ENCODE measurements around the gene ABCC9.

Gene ABCC9

GRCh38 chr12:21827083-21827482, 114.1 kb downstream of the ABCC9 start:
- H2BK120ac ChIP-seq (ENCODE audit: insufficient read depth, low read length, poor library complexity) = no peak overlapping the region
- no peak overlapping the region for H3K4me3 ChIP-seq (ENCODE audit: low read depth, low read length)
- H3K4ac ChIP-seq (ENCODE audit: low read depth, low read length) = no peak overlapping the region
- H3K79me1 ChIP-seq (ENCODE audit: low read length) = no peaks in the 10 kb centered on the region
- H3K4me2 ChIP-seq (ENCODE audit: low read length) = no peak overlapping the region
- no peaks in the 10 kb centered on the region for H3K36me3 ChIP-seq (ENCODE audit: control insufficient read depth in 1 of 2, insufficient read depth in 2 of 2, low read length in 2 of 2)
- no peaks in the 10 kb centered on the region for H3K9me3 ChIP-seq (ENCODE audit: insufficient read depth, low read depth, low read length)
- H4K12ac ChIP-seq (ENCODE audit: low read depth, low read length) = no peak overlapping the region
- DNase-seq = no peak
- H3K4me1 ChIP-seq (ENCODE audit: control insufficient read depth in 1 of 2, insufficient read depth in 2 of 2, low read length in 2 of 2) = no peaks in the 10 kb centered on the region
- no peaks in the 10 kb centered on the region for H3K27me3 ChIP-seq (ENCODE audit: insufficient read depth, low read length)
- no peaks in the 10 kb centered on the region for H3K79me2 ChIP-seq (ENCODE audit: control insufficient read depth, insufficient read depth, low read length, poor library complexity)
- no peak overlapping the region for H2AK5ac ChIP-seq (ENCODE audit: low read length)
- no peak overlapping the region for H3K14ac ChIP-seq (ENCODE audit: low read length)
- H4K91ac ChIP-seq (ENCODE audit: low read depth, low read length) = no peak overlapping the region
- H2AFZ ChIP-seq (ENCODE audit: insufficient read depth, low read length, poor library complexity) = no peak overlapping the region
- H3K23ac ChIP-seq (ENCODE audit: low read length) = no peak overlapping the region
- no peak overlapping the region for H4K8ac ChIP-seq (ENCODE audit: low read depth, low read length)
- H2BK5ac ChIP-seq (ENCODE audit: low read depth, low read length, poor library complexity) = no peak overlapping the region
- H3K27ac ChIP-seq (ENCODE audit: low read depth, low read length) = no peak overlapping the region
- no CpG with 5 or more reads among the region's 3 CpGs for WGBS (ENCODE audit: extremely low coverage, insufficient coverage, insufficient read length)
- H2BK12ac ChIP-seq (ENCODE audit: low read length) = no peak overlapping the region
- H3K18ac ChIP-seq (ENCODE audit: low read length) = no peak overlapping the region
- no peak overlapping the region for H3K9ac ChIP-seq (ENCODE audit: low read length)

GRCh38 chr12:21826618-21826910, 114.7 kb downstream of the ABCC9 start:
- Histone ChIP-seq H4K8ac (ENCODE audit: low read depth, low read length) (no peak overlapping the region), H4K12ac (ENCODE audit: low read depth, low read length) (no peak overlapping the region), H3K79me1 (ENCODE audit: low read length) (no peaks in the 10 kb centered on the region), H2BK120ac (ENCODE audit: insufficient read depth, low read length, poor library complexity) (no peak overlapping the region), H3K27me3 (ENCODE audit: insufficient read depth, low read length) (no peaks in the 10 kb centered on the region), H3K79me2 (ENCODE audit: control insufficient read depth, insufficient read depth, low read length, poor library complexity) (no peaks in the 10 kb centered on the region), H3K4me2 (ENCODE audit: low read length) (no peak overlapping the region), H2AK5ac (ENCODE audit: low read length) (no peak overlapping the region), H2BK12ac (ENCODE audit: low read length) (no peak overlapping the region), H3K18ac (ENCODE audit: low read length) (no peak overlapping the region), H4K91ac (ENCODE audit: low read depth, low read length) (no peak overlapping the region), H3K9me3 (ENCODE audit: insufficient read depth, low read depth, low read length) (no peaks in the 10 kb centered on the region), H3K23ac (ENCODE audit: low read length) (no peak overlapping the region), H2BK5ac (ENCODE audit: low read depth, low read length, poor library complexity) (no peak overlapping the region), H3K4ac (ENCODE audit: low read depth, low read length) (no peak overlapping the region), H2AFZ (ENCODE audit: insufficient read depth, low read length, poor library complexity) (no peak overlapping the region), H3K36me3 (ENCODE audit: control insufficient read depth in 1 of 2, insufficient read depth in 2 of 2, low read length in 2 of 2) (no peaks in the 10 kb centered on the region), H3K4me1 (ENCODE audit: control insufficient read depth in 1 of 2, insufficient read depth in 2 of 2, low read length in 2 of 2) (no peaks in the 10 kb centered on the region), H3K27ac (ENCODE audit: low read depth, low read length) (no peak overlapping the region), H3K14ac (ENCODE audit: low read length) (no peak overlapping the region), H3K9ac (ENCODE audit: low read length) (no peak overlapping the region), H3K4me3 (ENCODE audit: low read depth, low read length) (no peak overlapping the region)
- no CpG with 5 or more reads among the region's 4 CpGs for WGBS (ENCODE audit: extremely low coverage, insufficient coverage, insufficient read length)
- DNase-seq = no peak

- Histone ChIP-seq H3K27ac (ENCODE audit: low read depth, low read length) (no peak overlapping the region), H4K8ac (ENCODE audit: low read depth, low read length) (no peak overlapping the region), H3K9me3 (ENCODE audit: insufficient read depth, low read depth, low read length) (no peaks in the 10 kb centered on the region), H3K79me2 (ENCODE audit: control insufficient read depth, insufficient read depth, low read length, poor library complexity) (no peaks in the 10 kb centered on the region), H3K4me2 (ENCODE audit: low read length) (no peak overlapping the region), H3K23ac (ENCODE audit: low read length) (no peak overlapping the region), H3K14ac (ENCODE audit: low read length) (no peak overlapping the region), H4K12ac (ENCODE audit: low read depth, low read length) (no peak overlapping the region), H2AFZ (ENCODE audit: insufficient read depth, low read length, poor library complexity) (no peak overlapping the region), H3K4me3 (ENCODE audit: low read depth, low read length) (no peak overlapping the region), H2BK12ac (ENCODE audit: low read length) (no peak overlapping the region), H3K36me3 (ENCODE audit: control insufficient read depth in 1 of 2, insufficient read depth in 2 of 2, low read length in 2 of 2) (no peaks in the 10 kb centered on the region), H2BK120ac (ENCODE audit: insufficient read depth, low read length, poor library complexity) (no peak overlapping the region), H3K27me3 (ENCODE audit: insufficient read depth, low read length) (no peaks in the 10 kb centered on the region), H3K9ac (ENCODE audit: low read length) (no peak overlapping the region), H3K4ac (ENCODE audit: low read depth, low read length) (no peak overlapping the region), H4K91ac (ENCODE audit: low read depth, low read length) (no peak overlapping the region), H2BK5ac (ENCODE audit: low read depth, low read length, poor library complexity) (no peak overlapping the region), H2AK5ac (ENCODE audit: low read length) (no peak overlapping the region), H3K18ac (ENCODE audit: low read length) (no peak overlapping the region), H3K79me1 (ENCODE audit: low read length) (no peaks in the 10 kb centered on the region), H3K4me1 (ENCODE audit: control insufficient read depth in 1 of 2, insufficient read depth in 2 of 2, low read length in 2 of 2) (no peaks in the 10 kb centered on the region)
- DNase-seq = no peak
- no CpG with 5 or more reads among the region's 2 CpGs for WGBS (ENCODE audit: extremely low coverage, insufficient coverage, insufficient read length)
Observed at GRCh38 chr12:21825886-21826617, 115.2 kb downstream of the ABCC9 start.

- WGBS (ENCODE audit: extremely low coverage, insufficient coverage, insufficient read length) = no CpG with 5 or more reads among the region's 8 CpGs
- H3K18ac ChIP-seq (ENCODE audit: low read length) = no peak overlapping the region
Observed at GRCh38 chr12:21823581-21823980, 117.6 kb downstream of the ABCC9 start.

More at GRCh38 chr12:21823581-21823980, 117.6 kb downstream of the ABCC9 start:
- Histone ChIP-seq H3K4me1 (ENCODE audit: control insufficient read depth in 1 of 2, insufficient read depth in 2 of 2, low read length in 2 of 2) (no peaks in the 10 kb centered on the region), H3K9me3 (ENCODE audit: insufficient read depth, low read depth, low read length) (no peaks in the 10 kb centered on the region), H3K36me3 (ENCODE audit: control insufficient read depth in 1 of 2, insufficient read depth in 2 of 2, low read length in 2 of 2) (no peaks in the 10 kb centered on the region), H3K79me1 (ENCODE audit: low read length) (no peaks in the 10 kb centered on the region), H2BK120ac (ENCODE audit: insufficient read depth, low read length, poor library complexity) (no peak overlapping the region), H2BK12ac (ENCODE audit: low read length) (no peak overlapping the region), H2AK5ac (ENCODE audit: low read length) (no peak overlapping the region), H4K91ac (ENCODE audit: low read depth, low read length) (no peak overlapping the region), H3K4ac (ENCODE audit: low read depth, low read length) (no peak overlapping the region), H4K8ac (ENCODE audit: low read depth, low read length) (no peak overlapping the region), H3K14ac (ENCODE audit: low read length) (no peak overlapping the region), H4K12ac (ENCODE audit: low read depth, low read length) (no peak overlapping the region), H3K79me2 (ENCODE audit: control insufficient read depth, insufficient read depth, low read length, poor library complexity) (no peaks in the 10 kb centered on the region), H3K9ac (ENCODE audit: low read length) (no peak overlapping the region), H3K27ac (ENCODE audit: low read depth, low read length) (no peak overlapping the region), H2AFZ (ENCODE audit: insufficient read depth, low read length, poor library complexity) (no peak overlapping the region), H2BK5ac (ENCODE audit: low read depth, low read length, poor library complexity) (no peak overlapping the region), H3K4me3 (ENCODE audit: low read depth, low read length) (no peak overlapping the region), H3K4me2 (ENCODE audit: low read length) (no peak overlapping the region), H3K27me3 (ENCODE audit: insufficient read depth, low read length) (no peaks in the 10 kb centered on the region), H3K23ac (ENCODE audit: low read length) (no peak overlapping the region)
- DNase-seq = no peak
